ENCODE data around the gene HADHB.
"Not testable (repeated sequence)": the region's sequence is repeated elsewhere in the genome, so short reads cannot be mapped to it uniquely, and the experiment has no call there.

The HADHB gene

DNA sequence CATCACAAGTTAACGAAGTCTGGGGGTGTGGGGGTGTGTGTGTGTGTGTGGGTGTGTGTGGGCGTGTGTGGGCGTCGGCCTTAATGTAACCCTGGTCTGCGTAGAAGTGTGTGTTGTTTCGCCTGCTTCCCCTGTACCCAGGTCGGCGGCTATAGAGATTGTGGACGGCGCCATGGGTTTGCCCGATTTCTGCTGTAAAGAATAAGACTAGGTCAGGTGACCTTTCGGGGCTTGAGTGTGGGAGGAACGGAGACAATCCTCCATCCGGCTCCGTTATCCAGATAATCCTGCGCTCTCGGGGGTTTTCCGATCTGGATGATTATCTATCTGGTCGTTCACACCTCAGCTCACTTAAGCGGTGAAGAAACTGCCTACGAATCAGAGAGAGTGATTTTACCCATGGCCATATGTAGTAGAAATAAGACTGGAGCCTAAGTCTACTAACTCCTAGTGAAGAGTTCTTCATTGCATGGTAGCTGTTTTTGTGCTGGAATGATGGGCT, 543 bp downstream of the HADHB start:
- peak in 1 of 2 donors; percentile 29 for DNase-seq (ENCODE audit: low read depth in 2 of 2)

DNA sequence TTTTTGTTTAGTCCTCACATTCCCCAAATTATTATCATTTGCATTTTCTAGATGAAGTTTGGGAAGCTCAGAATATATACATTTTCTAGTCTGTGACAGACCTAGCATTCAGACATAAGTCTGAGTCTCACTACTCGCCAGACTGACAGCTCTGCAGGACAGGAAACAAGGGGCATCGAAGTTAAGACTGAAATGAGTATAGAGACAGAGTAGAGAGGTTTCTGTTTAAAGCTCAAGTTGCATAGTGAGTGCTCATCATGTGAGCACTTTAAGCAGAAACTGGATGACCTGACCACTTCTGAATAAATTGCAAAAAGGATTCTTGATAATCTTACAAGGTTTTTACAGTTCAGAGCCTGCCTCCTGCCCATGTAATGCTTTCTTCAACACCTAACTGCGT, 1.1 kb downstream of the HADHB start:
- DNase-seq (ENCODE audit: low read depth in 2 of 2), result no peak

DNA sequence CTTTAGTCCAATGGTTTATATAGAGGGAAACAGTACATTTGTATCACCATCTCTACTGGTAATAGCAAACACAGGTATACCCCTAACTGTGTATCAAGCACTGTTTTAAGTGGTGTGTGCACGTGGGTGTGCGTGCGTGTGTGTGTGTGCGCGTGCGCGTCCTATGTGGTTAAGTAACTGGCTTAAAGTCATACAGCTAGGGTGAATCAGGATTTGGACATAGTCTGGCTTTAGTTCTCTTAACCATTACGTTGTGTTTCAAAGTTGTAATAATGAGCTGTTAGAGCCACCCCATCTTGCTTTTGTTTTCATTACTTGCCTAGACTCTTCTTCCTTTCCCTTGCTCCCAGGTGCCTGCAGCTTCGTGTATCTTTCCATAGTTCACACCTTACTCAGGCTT, 2.1 kb downstream of the HADHB start:
- no peak for DNase-seq (ENCODE audit: low read depth in 2 of 2)

DNA sequence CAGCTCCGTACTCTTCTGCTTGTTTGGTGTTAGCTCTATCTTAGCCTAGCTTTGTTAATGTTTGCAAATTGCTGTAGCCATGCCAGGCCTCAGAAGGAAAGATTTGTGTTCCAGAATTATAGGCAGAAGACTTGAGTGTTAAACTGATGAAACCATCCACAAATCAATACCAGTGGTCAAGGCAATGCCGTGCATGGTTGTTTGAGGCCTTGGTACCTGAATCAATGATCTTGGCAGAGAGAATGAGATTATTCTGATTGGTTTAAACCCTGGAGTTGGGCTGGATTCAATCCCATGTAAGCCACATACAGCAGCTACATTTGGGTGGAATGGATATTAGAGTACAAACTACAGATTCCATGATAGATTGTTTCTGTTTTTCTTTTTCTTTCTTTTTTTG, 4.9 kb downstream of the HADHB start:
- DNase-seq (ENCODE audit: low read depth in 2 of 2), result no peak

DNA sequence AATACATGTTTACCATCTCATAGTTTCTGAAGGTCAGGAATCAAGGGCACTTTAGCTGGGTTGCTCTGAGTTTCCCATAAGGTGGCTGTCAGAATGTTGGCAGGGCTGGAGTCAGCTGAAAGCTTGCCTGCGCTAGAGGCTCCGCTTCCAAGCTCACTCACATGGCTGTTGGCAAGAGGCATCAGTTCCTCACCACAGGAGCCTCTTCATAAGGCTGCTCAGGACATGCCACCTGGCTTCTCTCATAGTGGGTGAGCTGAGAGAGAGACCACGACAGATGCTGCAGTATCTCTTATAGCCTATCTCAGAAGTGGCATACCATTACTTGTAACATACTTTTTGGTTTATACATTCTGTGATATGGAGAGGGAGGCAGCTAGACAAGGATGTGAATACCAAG, 7.2 kb downstream of the HADHB start:
- no peak for DNase-seq (ENCODE audit: low read depth in 2 of 2)

DNA sequence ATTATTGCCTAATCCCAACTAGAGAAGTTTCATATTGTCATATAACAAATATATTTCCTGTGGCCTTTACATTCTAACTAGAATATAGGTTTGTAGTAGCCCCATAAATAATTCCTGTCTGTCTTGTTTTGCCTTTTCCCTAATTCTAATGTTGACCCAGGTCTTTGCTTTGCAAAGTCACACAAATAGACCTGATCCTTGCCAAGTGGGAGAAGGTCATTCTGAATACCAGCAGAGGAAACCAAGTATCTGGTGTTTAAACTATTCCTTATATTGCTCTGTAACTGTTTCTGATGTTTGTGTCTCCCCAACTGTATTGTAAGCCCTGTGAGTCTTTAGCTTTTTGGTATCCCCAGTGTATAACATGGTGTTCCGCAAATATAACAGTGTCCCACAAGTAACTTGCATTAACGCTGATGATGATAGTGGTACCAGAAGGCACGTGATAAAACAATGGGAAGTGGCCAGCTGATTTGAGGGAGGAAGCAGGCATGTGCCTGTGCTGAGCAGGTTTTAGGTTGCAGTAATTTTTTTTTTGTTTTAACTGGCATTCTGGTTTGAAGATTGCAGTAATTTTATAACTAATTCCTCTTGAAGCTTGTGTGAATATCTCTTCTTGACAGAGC, 11.1 kb downstream of the HADHB start:
- no peak for DNase-seq (ENCODE audit: low read depth in 2 of 2)

DNA sequence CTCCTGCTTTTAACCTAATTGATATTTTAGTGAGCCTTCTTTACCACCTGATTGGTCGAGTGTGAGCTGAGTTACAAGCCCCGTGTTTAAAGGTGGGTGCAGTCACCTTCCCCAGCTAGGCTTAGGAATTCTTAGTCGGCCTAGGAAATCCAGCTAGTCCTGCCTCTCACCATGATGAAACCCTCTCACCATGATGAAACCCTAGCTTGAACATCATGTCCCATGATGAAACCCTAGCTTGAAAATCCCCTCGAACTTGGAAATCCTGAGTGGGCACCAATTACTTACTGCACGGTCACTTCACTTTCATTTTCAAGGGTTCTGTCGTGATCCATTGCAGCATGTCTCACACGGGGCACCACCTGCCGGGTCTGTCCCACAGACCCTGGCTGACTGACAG, 14.1 kb downstream of the HADHB start:
- DNase-seq (ENCODE audit: low read depth in 2 of 2), result not testable (repeated sequence)

DNA sequence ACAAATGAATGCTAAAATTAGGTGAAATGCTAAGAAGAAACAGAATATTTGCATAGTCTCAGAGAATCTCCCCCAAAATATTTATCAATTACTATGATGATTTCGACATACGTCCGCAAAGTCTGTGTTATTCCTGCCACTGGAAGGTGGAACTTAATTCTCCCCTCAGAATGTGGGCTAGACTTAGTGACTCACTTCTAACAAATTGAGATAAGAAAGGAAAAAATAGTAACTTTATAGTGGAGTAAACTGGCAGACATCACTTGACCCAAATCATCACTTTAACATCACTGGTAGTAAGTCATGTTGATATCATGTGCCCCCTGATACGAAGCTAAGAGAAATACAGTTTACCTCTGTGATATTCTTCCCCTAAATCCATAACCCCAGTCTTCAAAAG, 23.5 kb downstream of the HADHB start:
- DNase-seq (ENCODE audit: low read depth in 2 of 2), result no peak

DNA sequence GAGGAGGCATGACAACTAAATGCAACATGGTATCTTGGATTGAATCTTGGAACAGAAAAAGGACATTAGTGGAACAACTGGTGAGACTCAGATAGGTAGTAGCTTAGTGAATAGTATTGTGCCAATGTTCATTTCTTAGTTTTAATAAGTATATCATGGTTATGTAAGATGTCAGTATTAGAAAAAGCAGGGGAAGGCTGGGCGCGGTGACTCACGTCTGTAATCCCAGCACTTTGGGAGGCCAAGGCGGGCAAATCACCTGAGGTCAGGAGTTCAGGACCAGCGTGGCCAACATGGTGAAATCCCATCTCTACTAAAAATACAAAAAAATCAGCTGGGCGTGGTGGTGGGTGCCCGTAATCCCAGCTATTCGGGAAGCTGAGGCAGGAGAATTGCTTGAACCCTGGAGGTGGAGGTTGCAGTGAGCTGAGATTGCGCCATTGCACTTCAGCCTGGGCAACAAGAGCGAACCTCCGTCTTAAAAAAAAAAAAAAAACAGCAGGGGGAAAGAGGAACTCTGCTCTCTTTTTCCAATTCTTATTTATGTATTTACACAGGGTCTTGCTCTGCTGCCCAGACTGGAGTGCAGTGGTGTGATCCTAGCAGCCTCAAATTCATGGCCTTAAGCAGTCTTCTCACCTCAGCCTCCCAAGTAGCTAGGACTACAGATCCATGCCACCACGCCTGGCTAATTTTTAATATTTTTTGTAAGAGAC, 24.1 kb downstream of the HADHB start:
- not testable (repeated sequence) for DNase-seq (ENCODE audit: low read depth in 2 of 2)

DNA sequence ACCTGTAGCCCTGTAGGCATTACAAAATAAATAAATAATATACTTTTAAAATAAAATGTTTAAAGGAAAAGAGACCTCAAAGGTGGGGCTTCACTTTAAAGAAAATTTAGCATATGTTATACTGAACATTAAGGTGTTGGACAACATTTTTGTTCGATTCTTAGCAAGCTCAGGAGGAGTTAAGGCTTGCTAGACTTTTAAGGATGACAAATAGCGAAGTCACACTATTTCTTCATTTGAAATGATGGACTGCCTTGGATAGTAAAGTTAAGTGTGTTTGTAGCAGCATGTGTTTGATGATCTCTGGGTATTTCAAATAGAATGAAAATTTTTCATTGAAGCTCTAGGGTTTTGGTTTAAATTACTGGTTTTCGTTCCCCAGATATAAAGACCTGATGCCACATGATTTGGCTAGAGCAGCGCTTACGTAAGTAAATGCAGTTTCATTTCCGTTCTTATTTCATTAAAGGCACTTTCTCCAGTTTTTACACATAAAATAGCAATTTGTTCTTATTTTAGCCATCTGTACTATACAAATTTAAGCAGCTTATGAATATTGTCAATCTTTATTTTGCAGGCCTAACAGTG, 24.9 kb downstream of the HADHB start:
- DNase-seq (ENCODE audit: low read depth in 2 of 2), result no peak

DNA sequence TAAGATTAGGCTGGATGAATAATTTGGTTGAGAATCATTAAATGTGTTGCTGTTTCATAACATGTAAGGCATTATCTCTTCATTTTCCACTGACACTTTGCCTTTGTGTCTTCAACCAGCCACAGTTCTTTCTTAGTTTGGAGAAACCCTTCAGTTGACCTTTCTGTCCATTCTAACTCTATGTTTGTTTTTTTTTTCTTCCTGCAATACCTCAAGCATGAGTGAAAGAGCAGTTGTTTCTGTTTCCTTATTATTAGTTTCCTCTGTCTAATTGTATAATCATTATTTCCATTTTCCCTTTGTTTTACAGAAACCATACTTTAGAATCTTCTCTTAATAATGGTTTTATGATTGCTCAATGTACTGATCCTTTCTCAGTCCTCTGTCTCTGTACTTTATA, 25.6 kb downstream of the HADHB start:
- DNase-seq (ENCODE audit: low read depth in 2 of 2), result no peak

DNA sequence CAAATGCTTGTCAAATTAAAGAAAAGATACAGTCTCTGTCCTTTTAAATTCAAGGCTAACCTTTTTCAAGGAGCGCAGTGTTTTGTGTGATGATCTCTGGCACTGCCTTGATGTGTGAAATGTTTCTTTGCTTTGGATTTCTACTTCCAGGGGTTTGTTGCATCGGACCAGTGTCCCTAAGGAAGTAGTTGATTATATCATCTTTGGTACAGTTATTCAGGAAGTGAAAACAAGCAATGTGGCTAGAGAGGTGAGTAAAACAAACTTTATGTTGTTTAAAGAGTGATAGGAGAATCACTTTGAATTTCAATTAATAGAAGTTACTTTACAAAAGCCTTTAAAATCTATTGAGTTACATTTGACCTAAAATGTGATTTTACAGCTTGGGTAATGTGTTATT, 28.8 kb downstream of the HADHB start:
- no peak for DNase-seq (ENCODE audit: low read depth in 2 of 2)

DNA sequence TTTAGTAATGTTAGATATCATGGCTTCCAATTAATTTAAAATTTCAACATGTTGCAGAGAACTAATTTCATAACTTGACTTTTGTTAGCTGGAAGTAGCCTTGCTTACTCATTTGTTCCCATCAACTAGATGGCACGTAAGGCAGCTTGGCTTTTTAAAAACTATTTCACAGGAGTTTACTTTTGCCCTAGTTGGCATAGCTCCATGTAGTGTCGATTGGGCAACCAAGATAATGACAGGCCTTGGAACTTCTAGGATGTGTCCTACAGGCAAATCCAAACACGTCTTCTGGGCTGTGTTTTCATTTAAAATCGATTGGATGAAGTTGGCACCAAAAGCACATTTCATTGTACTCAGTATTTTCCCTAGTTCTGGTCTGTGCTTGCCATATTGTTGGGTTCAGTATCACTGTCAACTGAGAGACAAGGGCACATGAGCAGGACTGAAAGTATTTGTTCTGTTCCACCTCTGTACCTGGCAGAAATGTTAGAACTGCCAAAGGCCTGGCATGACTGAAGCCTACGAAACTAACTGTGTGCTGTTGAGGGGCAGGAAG, 29.4 kb downstream of the HADHB start:
- DNase-seq (ENCODE audit: low read depth in 2 of 2), result no peak

DNA sequence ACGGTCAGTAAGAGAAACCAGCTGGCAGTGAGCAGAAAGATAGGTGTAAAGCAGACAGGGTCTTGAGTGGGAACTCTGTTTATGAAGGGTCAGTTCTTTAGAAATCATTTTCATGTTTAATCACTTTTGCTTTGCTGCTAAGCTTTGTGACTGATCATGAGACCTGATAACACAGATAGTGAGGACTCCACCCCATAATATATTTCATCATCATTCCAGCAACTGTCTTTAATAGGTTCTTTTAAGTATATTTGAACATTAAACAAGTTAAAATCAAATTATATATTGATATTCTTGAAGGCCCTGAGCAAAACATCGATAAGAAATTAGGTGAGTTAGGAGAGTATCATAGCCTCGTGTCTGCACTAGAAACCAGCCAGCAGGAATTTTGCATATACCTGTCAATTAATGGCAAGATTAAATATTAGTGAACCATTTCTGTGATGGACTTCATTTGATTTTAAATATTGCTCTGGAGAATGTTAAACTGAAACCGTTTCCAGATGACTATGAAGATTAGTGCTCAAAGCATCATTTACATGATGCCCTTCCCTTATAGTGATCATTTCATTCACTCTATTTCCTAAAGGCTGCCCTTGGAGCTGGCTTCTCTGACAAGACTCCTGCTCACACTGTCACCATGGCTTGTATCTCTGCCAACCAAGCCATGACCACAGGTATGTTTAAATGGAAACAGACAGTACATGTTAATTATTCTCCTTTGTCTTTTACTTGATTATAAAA, 31.9 kb downstream of the HADHB start:
- no peak for DNase-seq (ENCODE audit: low read depth in 2 of 2)

DNA sequence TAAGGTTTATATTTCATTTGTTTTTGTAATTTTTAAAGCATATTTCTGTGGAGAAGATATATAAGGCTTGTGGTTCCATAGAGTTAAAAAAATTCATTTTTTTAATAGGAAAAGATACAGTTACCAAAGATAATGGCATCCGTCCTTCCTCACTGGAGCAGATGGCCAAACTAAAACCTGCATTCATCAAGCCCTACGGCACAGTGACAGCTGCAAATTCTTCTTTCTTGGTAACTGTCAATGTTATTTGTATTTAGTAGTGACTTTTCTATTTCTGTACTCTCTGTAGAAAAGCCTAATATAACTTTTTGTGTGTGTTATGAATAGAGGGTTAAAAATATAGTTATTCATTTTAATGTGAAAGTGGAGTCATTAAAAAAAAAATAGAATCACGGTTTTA, 35.1 kb downstream of the HADHB start:
- DNase-seq (ENCODE audit: low read depth in 2 of 2), result no peak

DNA sequence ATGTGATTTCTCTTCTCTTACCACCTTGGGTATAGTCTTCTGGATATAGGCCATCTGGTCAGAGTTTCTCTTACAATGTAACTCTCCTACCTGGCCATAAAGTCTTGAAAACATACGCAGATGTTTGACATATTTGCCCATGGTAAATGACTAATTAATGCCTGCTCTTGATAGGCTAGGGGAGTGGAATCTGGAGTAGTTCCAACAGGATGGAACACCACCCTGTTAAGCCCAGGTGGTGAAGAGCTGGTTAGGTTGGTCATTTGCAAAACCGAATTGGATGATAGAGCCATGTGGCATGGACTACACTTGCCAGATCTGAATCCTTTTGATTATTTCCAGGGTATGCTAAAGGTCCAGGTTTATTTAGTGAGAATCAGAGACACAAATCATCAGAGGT, 36.5 kb downstream of the HADHB start:
- no peak for DNase-seq (ENCODE audit: low read depth in 2 of 2)

DNA sequence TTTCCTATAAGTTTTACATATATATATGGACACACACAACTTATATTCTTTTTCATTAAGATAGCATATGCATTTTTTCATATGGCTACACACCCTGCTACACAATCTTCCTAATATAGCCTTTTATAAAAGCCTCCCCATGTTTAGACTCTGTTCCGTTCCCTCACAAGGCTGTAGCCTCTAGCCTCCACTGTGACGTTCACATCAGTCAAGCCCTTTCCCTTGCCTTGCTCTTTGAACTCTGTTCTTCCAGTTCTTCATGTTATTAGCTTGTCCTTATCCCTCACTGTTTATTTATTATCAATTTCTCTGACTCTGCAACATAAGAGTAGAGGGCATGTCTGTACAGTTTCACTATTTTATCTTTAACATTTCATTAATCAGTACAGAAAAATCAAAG, 38.9 kb downstream of the HADHB start:
- DNase-seq (ENCODE audit: low read depth in 2 of 2), result no peak

DNA sequence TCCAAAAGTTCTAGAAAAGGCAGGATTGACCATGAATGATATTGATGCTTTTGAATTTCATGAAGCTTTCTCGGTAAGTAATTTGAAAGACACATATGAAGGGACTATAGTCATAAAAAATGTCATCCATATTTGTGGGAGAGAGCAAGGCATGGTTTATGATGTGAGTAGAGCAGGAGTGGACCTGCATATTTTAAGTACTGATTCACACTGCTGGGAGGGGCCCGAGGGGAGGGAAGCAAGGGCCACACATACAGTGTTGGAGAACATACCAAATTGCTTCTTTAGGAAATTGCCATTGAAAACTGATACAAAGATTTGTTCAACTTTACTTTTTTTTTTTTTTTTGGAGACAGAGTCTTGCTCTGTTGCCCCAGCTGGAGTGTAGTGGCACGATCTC, 39.4 kb downstream of the HADHB start:
- DNase-seq (ENCODE audit: low read depth in 2 of 2), result no peak

DNA sequence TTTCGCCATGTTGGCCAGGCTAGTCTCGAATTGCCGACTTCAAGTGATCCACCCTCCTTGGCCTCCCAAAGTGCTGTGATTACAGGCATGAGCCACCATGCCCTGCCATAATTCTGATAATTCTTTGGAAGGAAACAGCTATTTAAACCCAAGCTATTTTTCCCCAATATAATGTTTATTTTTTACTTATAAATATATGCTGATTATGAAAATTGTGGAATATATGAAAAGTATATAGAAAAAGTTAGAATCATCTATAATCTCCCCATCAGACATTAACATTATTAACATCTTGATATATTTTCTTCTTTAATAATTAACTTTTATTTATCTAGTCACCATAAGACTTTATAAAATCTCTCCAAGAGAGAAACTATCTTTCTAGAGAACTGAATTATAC, 41.2 kb downstream of the HADHB start:
- DNase-seq (ENCODE audit: low read depth in 2 of 2), result no peak

DNA sequence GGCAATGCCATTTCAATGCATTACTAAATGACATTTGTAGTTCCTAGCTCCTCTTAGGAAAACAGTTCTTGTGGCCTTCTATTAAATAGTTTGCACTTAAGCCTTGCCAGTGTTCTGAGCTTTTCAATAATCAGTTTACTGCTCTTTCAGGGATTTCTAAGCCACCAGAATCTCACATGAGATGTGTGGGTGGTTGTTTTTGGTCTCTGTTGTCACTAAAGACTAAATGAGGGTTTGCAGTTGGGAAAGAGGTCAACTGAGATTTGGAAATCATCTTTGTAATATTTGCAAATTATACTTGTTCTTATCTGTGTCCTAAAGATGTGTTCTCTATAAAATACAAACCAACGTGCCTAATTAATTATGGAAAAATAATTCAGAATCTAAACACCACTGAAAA, 45.3 kb downstream of the HADHB start:
- no peak for DNase-seq (ENCODE audit: low read depth in 2 of 2)

DNA sequence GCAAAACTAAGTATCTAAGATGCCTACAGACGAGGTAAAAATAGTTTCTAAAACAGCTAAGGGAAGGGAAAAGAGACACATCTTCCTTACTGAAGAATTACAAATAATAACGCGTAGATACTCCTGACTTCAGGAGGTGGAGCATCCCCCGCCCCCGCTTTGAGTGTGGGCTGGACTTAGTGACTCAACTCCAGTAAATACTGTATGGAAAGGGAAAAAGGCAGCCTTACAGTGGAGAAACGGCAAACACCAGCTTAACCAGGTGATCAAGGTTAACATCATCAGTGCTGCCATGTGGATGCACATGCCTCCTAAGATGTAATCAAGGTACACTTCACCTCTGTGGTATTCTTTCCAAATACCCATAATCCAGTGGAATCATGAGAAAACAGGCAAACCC, 47.9 kb downstream of the HADHB start:
- no peak for DNase-seq (ENCODE audit: low read depth in 2 of 2)

DNA sequence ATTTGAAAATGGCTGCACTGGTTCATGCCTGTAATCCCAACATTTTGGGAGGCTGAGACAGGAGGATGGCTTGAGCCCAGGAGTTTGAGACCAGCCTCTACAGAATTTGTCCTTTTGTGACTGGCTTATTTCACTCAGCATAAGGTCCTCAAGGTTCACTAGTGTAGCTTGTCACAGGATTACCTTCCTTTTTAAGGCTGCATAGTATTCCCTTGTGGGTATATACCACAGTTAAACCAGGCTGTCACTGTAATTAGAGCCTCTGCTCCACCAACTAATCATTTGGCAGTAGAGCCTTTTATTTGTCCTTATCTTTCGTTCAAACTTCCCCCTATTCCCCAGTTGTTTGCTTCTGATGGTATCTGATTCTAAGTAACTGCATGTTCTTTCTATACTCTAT, 50.8 kb downstream of the HADHB start:
- no peak for DNase-seq (ENCODE audit: low read depth in 2 of 2)

Data from stimulated activated CD8-positive, alpha-beta memory T cell treated with anti-CD3 and anti-CD28 coated beads, Interleukin-15, amount 100 ng/mL, for 4 hours (primary cell).